IPS DF 19.7 (cell line): ENCODE data around the gene HSPB1.
"Not testable (repeated sequence)": the region's sequence is repeated elsewhere in the genome, so short reads cannot be mapped to it uniquely, and the experiment has no call there.

Source experiments
- DNase-seq: peaks from one replicate; pipeline ENCODE4 v3.0.0-alpha.2; 2013; ENCODE audit warnings: low read depth, low spot score

Gene HSPB1

GRCh38 chr7:76308874-76309273 lies 6.4 kb downstream of the HSPB1 start:
- not testable (repeated sequence) for DNase-seq

GRCh38 chr7:76309341-76310101 lies 7.0 kb downstream of the HSPB1 start:
- not testable (repeated sequence) for DNase-seq

GRCh38 chr7:76310102-76310957 lies 7.9 kb downstream of the HSPB1 start:
- no peak for DNase-seq

- DNase-seq, result not testable (repeated sequence)
These were observed 9.4 kb downstream of the HSPB1 start for GRCh38 chr7:76311838-76312237.

- DNase-seq, result no peak
These were observed 11.7 kb downstream of the HSPB1 start for GRCh38 chr7:76314042-76314721.

GRCh38 chr7:76314740-76315139 lies 12.3 kb downstream of the HSPB1 start:
- DNase-seq, result not testable (repeated sequence)

GRCh38 chr7:76315364-76315763 lies 12.9 kb downstream of the HSPB1 start:
- DNase-seq, result no peak

- no peak for DNase-seq
These were observed 14.7 kb downstream of the HSPB1 start for GRCh38 chr7:76316984-76317781.

- DNase-seq, result peak; percentile 90
These were observed 15.5 kb downstream of the HSPB1 start for GRCh38 chr7:76317782-76318487.

GRCh38 chr7:76318488-76319353 lies 16.2 kb downstream of the HSPB1 start:
- peak; percentile 38 for DNase-seq

- DNase-seq, result no peak
These were observed 22.6 kb downstream of the HSPB1 start for GRCh38 chr7:76325092-76325491.

GRCh38 chr7:76325811-76326210 lies 23.3 kb downstream of the HSPB1 start:
- DNase-seq, result no peak

- DNase-seq, result no peak
These were observed 24.3 kb downstream of the HSPB1 start for GRCh38 chr7:76326646-76327233.

- DNase-seq, result no peak
These were observed 25.1 kb downstream of the HSPB1 start for GRCh38 chr7:76327610-76328009.

GRCh38 chr7:76328389-76328788 lies 25.9 kb downstream of the HSPB1 start:
- no peak for DNase-seq

GRCh38 chr7:76329479-76329878 lies 27.0 kb downstream of the HSPB1 start:
- DNase-seq, result no peak

- no peak for DNase-seq
These were observed 27.8 kb downstream of the HSPB1 start for GRCh38 chr7:76330261-76330660.

- DNase-seq, result no peak
These were observed 28.2 kb downstream of the HSPB1 start for GRCh38 chr7:76330673-76331072.

GRCh38 chr7:76332078-76332477 lies 29.6 kb downstream of the HSPB1 start:
- DNase-seq, result no peak
